OCI-LY1 (cell line): ENCODE measurements around the gene RRAGC.

ENCODE experiments used
- H2AFZ ChIP-seq: fragments of 200-600 bp; sonication (generic), shearing (Covaris generic); 2 replicates; pipeline ENCODE4 v1.6.0; 2014; ENCODE audit warnings: antibody characterized with exemption, mild to moderate bottlenecking, low read length
- H3F3A ChIP-seq: fragments of 200-600 bp; sonication (generic), shearing (Covaris generic); 2 replicates; pipeline ENCODE4 v1.6.0; 2014; ENCODE audit warnings: mild to moderate bottlenecking, antibody characterized with exemption, low read length, moderate library complexity; ENCODE audit not compliant: insufficient read depth
- H3K27ac ChIP-seq: fragments of 200-600 bp; sonication (generic); 2 replicates; pipeline ENCODE4 v1.5.1; 2014; ENCODE audit warnings: low read length, mixed run types, mild to moderate bottlenecking, low read depth; ENCODE audit not compliant: poor library complexity, severe bottlenecking
- H3K27me3 ChIP-seq: fragments of 200-600 bp; sonication (generic); 2 replicates; pipeline ENCODE4 v1.6.0; 2014; ENCODE audit warnings: antibody characterized with exemption, mild to moderate bottlenecking, low read length, moderate library complexity; ENCODE audit not compliant: insufficient read depth
- H3K36me3 ChIP-seq: fragments of 200-600 bp; sonication (generic); 2 replicates; pipeline ENCODE4 v1.6.1; 2014; ENCODE audit warnings: mild to moderate bottlenecking, antibody characterized with exemption, low read length, moderate library complexity, mixed read lengths; ENCODE audit not compliant: insufficient read depth
- H3K4me1 ChIP-seq: fragments of 200-600 bp; sonication (generic); 2 replicates; pipeline ENCODE4 v1.5.1; 2014; ENCODE audit warnings: mild to moderate bottlenecking, low read length, moderate library complexity; ENCODE audit not compliant: insufficient read depth, severe bottlenecking
- H3K4me2 ChIP-seq: fragments of 200-600 bp; sonication (generic), shearing (Covaris generic); 2 replicates; pipeline ENCODE4 v1.6.1; 2014; ENCODE audit warnings: low read length
- H3K4me3 ChIP-seq: fragments of 200-600 bp; sonication (generic); 2 replicates; pipeline ENCODE4 v1.5.1; 2014; ENCODE audit warnings: low read length, low read depth, mild to moderate bottlenecking, mixed read lengths; ENCODE audit not compliant: poor library complexity, severe bottlenecking
- H3K79me2 ChIP-seq: fragments of 200-600 bp; shearing (Covaris generic); 2 replicates; pipeline ENCODE4 v1.6.1; 2016; ENCODE audit warnings: mixed run types, low read length, mixed read lengths; ENCODE audit not compliant: insufficient read depth
- H3K9ac ChIP-seq: fragments of 200-600 bp; sonication (generic), shearing (Covaris generic); 2 replicates; pipeline ENCODE4 v1.6.1; 2014; ENCODE audit warnings: mild to moderate bottlenecking, low read length, mixed read lengths
- H3K9me2 ChIP-seq: fragments of 200-600 bp; sonication (generic), shearing (Covaris generic); 2 replicates; pipeline ENCODE4 v1.6.1; 2014; ENCODE audit warnings: low read depth, mild to moderate bottlenecking, low read length, mixed read lengths
- H3K9me3 ChIP-seq: fragments of 200-600 bp; shearing (Covaris generic); 2 replicates; pipeline ENCODE4 v1.6.1; 2014; ENCODE audit warnings: low read length, mixed read lengths
- H4K20me1 ChIP-seq: fragments of 200-600 bp; sonication (generic), shearing (Covaris generic); 2 replicates; pipeline ENCODE4 v1.6.0; 2016; ENCODE audit warnings: mild to moderate bottlenecking, low read length; ENCODE audit not compliant: insufficient read depth
- CTCF ChIP-seq: fragments of 200-600 bp; sonication (generic), shearing (Covaris generic); IDR thresholded peaks from 2 replicates; pipeline ENCODE4 v1.5.1; 2017; ENCODE audit warnings: mild to moderate bottlenecking, antibody characterized with exemption, low read length, moderate library complexity, mixed read lengths
- EZH2 ChIP-seq: fragments of 200-600 bp; sonication (generic), shearing (Covaris generic); IDR thresholded peaks from 2 replicates; pipeline ENCODE4 v1.8.0; 2017; ENCODE audit warnings: borderline replicate concordance, mixed run types, mild to moderate bottlenecking, antibody characterized with exemption, low read length, moderate library complexity, mixed read lengths

RRAGC gene

GRCh38 chr1:38888423-38889333 is 29.1 kb upstream of the RRAGC start:
- Histone ChIP-seq H3K27me3 (no peaks in the 10 kb centered on the region), H3K4me1 (no peaks in the 10 kb centered on the region), H3K4me3 (no peak overlapping the region), H3K27ac (no peak overlapping the region), H3K9me2 (no peaks in the 10 kb centered on the region), H3K79me2 (no peaks in the 10 kb centered on the region), H3K36me3 (no peaks in the 10 kb centered on the region), H3F3A (no peaks in the 10 kb centered on the region), H4K20me1 (no peaks in the 10 kb centered on the region), H3K9me3 (no peaks in the 10 kb centered on the region), H2AFZ (no peak overlapping the region), H3K4me2 (no peak overlapping the region), H3K9ac (no peak overlapping the region)
- TF ChIP-seq EZH2 (no peak), CTCF (no peak)

DNA sequence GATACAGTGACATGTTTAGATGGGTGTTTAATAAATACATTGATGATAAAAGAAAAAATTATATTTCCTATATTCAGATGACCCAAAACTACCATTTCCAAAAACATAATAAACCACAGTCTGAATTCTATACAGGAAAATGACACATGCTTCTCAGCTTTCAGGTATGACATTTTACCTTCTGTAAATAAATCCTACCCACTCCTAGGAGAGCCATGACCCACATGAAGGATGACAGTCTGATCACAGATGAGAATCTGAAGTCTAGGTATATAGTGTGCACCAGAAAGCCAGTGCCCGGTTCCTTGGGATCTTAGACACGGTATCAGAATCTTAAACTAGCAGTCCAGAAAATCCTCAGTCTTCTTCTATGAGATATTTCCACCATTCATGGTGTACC is 25.5 kb upstream of the RRAGC start:
- Histone ChIP-seq H3K4me3 (no peak overlapping the region), H3K9me3 (no peaks in the 10 kb centered on the region), H2AFZ (no peak overlapping the region), H3K27me3 (no peaks in the 10 kb centered on the region), H4K20me1 (no peaks in the 10 kb centered on the region), H3K27ac (no peak overlapping the region), H3K9ac (no peak overlapping the region), H3K36me3 (no peaks in the 10 kb centered on the region), H3K4me1 (no peaks in the 10 kb centered on the region), H3K79me2 (no peaks in the 10 kb centered on the region), H3F3A (no peaks in the 10 kb centered on the region), H3K4me2 (no peak overlapping the region), H3K9me2 (no peaks in the 10 kb centered on the region)
- TF ChIP-seq CTCF (no peak), EZH2 (no peak)

- TF ChIP-seq CTCF (no peak), EZH2 (no peak)
- Histone ChIP-seq H3K4me1 (no peaks in the 10 kb centered on the region), H3F3A (no peaks in the 10 kb centered on the region), H4K20me1 (no peaks in the 10 kb centered on the region), H3K9ac (no peak within 1 kb of the TSS), H3K27me3 (no peaks in the 10 kb centered on the region), H3K9me2 (no peaks in the 10 kb centered on the region), H3K79me2 (no peaks in the 10 kb centered on the region), H3K9me3 (no peaks in the 10 kb centered on the region), H3K36me3 (no peaks in the 10 kb centered on the region), H3K4me3 (no peak within 1 kb of the TSS), H3K4me2 (no peak within 1 kb of the TSS), H2AFZ (no peak within 1 kb of the TSS), H3K27ac (no peak within 1 kb of the TSS)
Observed at GRCh38 chr1:38881487-38881886, 21.9 kb upstream of the RRAGC start, which contains the start of gene GJA9. Gene GJA9 (minus strand): TSS chr1:38881587. CDS start chr1:38876098, 5,489 bp downstream.
